Liver (tissue), 3 donors: ENCODE measurements around the gene DEDD.

Source experiments
- ATF3 ChIP-seq: IDR thresholded peaks from 2 replicates; pipeline ENCODE4 v1.6.1; 2016; ENCODE audit warnings: antibody characterized with exemption
- CTCF ChIP-seq: fragments of 150-350 bp; IDR thresholded peaks from 2 replicates; pipeline ENCODE4 v1.5.1; 2017; ENCODE audit warnings: improper control_type of control experiment, low read depth, low read length; ENCODE audit not compliant: missing input control
- JUND ChIP-seq, 2 donors: IDR thresholded peaks; 2 replicates each; pipeline ENCODE4 v1.6.1; 2016; ENCODE audit warnings: antibody characterized with exemption in 2 of 2
- RAD21 ChIP-seq, 2 donors: IDR thresholded peaks; 2 replicates each; pipeline ENCODE4 v1.6.1; 2016; ENCODE audit warnings: antibody characterized with exemption in 2 of 2, mild to moderate bottlenecking in 2 of 2
- SP1 ChIP-seq: IDR thresholded peaks from 2 replicates; pipeline ENCODE4 v1.6.1; 2018; ENCODE audit warnings: antibody characterized with exemption, mild to moderate bottlenecking
- YY1 ChIP-seq: IDR thresholded peaks from 2 replicates; pipeline ENCODE4 v1.6.1; 2016; ENCODE audit warnings: antibody characterized with exemption, mild to moderate bottlenecking
- TF ChIP-seq, protein P1 (sequence below): IDR thresholded peaks from 2 replicates; pipeline ENCODE4 v1.6.1; 2016; ENCODE audit warnings: antibody characterized with exemption
- TF ChIP-seq, protein P2 (sequence below): IDR thresholded peaks from 2 replicates; pipeline ENCODE4 v1.6.1; 2016; ENCODE audit warnings: antibody characterized with exemption
- TF ChIP-seq, protein P3 (sequence below): IDR thresholded peaks from 2 replicates; pipeline ENCODE4 v1.6.1; 2016; ENCODE audit warnings: antibody characterized with exemption, mild to moderate bottlenecking
- donor health status: healthy.
- donor health status: healthy.

GRCh38 chr1:161073474-161074121 lies 58.9 kb downstream of the DEDD start:
- TF ChIP-seq SP1, result no peak
- no peak for TF ChIP-seq CTCF
- TF ChIP-seq, protein P1, sequence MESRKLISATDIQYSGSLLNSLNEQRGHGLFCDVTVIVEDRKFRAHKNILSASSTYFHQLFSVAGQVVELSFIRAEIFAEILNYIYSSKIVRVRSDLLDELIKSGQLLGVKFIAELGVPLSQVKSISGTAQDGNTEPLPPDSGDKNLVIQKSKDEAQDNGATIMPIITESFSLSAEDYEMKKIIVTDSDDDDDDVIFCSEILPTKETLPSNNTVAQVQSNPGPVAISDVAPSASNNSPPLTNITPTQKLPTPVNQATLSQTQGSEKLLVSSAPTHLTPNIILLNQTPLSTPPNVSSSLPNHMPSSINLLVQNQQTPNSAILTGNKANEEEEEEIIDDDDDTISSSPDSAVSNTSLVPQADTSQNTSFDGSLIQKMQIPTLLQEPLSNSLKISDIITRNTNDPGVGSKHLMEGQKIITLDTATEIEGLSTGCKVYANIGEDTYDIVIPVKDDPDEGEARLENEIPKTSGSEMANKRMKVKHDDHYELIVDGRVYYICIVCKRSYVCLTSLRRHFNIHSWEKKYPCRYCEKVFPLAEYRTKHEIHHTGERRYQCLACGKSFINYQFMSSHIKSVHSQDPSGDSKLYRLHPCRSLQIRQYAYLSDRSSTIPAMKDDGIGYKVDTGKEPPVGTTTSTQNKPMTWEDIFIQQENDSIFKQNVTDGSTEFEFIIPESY, result no peak
- no peak for TF ChIP-seq YY1
- TF ChIP-seq, protein P2, sequence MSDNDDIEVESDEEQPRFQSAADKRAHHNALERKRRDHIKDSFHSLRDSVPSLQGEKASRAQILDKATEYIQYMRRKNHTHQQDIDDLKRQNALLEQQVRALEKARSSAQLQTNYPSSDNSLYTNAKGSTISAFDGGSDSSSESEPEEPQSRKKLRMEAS, result no peak
- TF ChIP-seq ATF3, result no peak
- no peak for TF ChIP-seq JUND (IDR thresholded peaks at IDR 0.05)
- TF ChIP-seq, protein P3, sequence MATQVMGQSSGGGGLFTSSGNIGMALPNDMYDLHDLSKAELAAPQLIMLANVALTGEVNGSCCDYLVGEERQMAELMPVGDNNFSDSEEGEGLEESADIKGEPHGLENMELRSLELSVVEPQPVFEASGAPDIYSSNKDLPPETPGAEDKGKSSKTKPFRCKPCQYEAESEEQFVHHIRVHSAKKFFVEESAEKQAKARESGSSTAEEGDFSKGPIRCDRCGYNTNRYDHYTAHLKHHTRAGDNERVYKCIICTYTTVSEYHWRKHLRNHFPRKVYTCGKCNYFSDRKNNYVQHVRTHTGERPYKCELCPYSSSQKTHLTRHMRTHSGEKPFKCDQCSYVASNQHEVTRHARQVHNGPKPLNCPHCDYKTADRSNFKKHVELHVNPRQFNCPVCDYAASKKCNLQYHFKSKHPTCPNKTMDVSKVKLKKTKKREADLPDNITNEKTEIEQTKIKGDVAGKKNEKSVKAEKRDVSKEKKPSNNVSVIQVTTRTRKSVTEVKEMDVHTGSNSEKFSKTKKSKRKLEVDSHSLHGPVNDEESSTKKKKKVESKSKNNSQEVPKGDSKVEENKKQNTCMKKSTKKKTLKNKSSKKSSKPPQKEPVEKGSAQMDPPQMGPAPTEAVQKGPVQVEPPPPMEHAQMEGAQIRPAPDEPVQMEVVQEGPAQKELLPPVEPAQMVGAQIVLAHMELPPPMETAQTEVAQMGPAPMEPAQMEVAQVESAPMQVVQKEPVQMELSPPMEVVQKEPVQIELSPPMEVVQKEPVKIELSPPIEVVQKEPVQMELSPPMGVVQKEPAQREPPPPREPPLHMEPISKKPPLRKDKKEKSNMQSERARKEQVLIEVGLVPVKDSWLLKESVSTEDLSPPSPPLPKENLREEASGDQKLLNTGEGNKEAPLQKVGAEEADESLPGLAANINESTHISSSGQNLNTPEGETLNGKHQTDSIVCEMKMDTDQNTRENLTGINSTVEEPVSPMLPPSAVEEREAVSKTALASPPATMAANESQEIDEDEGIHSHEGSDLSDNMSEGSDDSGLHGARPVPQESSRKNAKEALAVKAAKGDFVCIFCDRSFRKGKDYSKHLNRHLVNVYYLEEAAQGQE, result no peak
- no peak for TF ChIP-seq RAD21 (IDR thresholded peaks at IDR 0.05)
